Smooth muscle cell (in vitro differentiated cells): ENCODE measurements around the gene PLPPR5. TPM values are rescaled to one million over a fixed set of nuclear protein-coding genes. Genes with fewer than 3 reads are reported as not detected.

Source experiments
- DNase-seq: peaks from one replicate; lab custom pipeline; 2025; ENCODE audit not compliant: unreplicated experiment; lab: John Stamatoyannopoulos, UW
- H2AFZ ChIP-seq: fragments of 200-600 bp; sonication (generic); 2 replicates; pipeline ENCODE4 v1.6.0; 2016; ENCODE audit warnings: antibody characterized with exemption, low read depth, mild to moderate bottlenecking
- H3F3A ChIP-seq: fragments of 200-600 bp; sonication (generic); 2 replicates; pipeline ENCODE4 v1.6.0; 2017; ENCODE audit warnings: antibody characterized with exemption, low read depth
- H3K27ac ChIP-seq: fragments of 200-600 bp; sonication (generic); 2 replicates; pipeline ENCODE4 v1.5.1; 2016; ENCODE audit warnings: low read depth, mild to moderate bottlenecking
- H3K27me3 ChIP-seq: fragments of 200-600 bp; sonication (generic); 2 replicates; pipeline ENCODE4 v1.6.1; 2016; ENCODE audit warnings: low read depth, mild to moderate bottlenecking
- H3K36me3 ChIP-seq: fragments of 200-600 bp; sonication (generic); 2 replicates; pipeline ENCODE4 v1.5.1; 2016; ENCODE audit warnings: low read depth
- H3K4me1 ChIP-seq: fragments of 200-600 bp; sonication (generic); 2 replicates; pipeline ENCODE4 v1.5.1; 2016; ENCODE audit warnings: low read depth
- H3K4me2 ChIP-seq: fragments of 200-600 bp; sonication (generic); 2 replicates; pipeline ENCODE4 v1.6.0; 2016; ENCODE audit warnings: mild to moderate bottlenecking
- H3K4me3 ChIP-seq: fragments of 200-600 bp; sonication (generic); 2 replicates; pipeline ENCODE4 v1.5.1; 2016; ENCODE audit warnings: mild to moderate bottlenecking
- H3K79me2 ChIP-seq: fragments of 200-600 bp; sonication (generic); 2 replicates; pipeline ENCODE4 v1.6.0; 2016; ENCODE audit warnings: low read depth, mild to moderate bottlenecking
- H3K9ac ChIP-seq: fragments of 200-600 bp; sonication (generic); 2 replicates; pipeline ENCODE4 v1.6.0; 2016; ENCODE audit warnings: low read depth
- H3K9me3 ChIP-seq: fragments of 200-600 bp; sonication (generic); replicated peaks from 2 replicates; pipeline ENCODE4 v1.5.1; 2016; ENCODE audit warnings: low read depth
- H4K20me1 ChIP-seq: fragments of 200-600 bp; sonication (generic); 2 replicates; pipeline ENCODE4 v1.6.0; 2016; ENCODE audit warnings: low read depth
- WGBS: methylation state at CpG from one replicate; pipeline ENCODE4 v1.1.7; 2016; ENCODE audit warnings: low lambda C conversion rate; 5-methylcytosine and 5-hydroxymethylcytosine counted together
- polyA plus RNA-seq: library from polyadenylated mRNA; unstranded; fragments of >200 nt; fragmentation: Nextera tagmentation; extraction: Ambion mirVana; gene quantifications from 2 replicates; pipeline ENCODE4 v1.2.1, GENCODE V29; 2016
- total RNA-seq: library from RNA; depleted of rRNA; stranded (reverse); fragments of >200 nt; gene quantifications from 2 replicates; pipeline ENCODE4 v1.2.3, GENCODE V29; 2014
- TF ChIP-seq, protein P1 (sequence below): fragments of 200-600 bp; sonication (generic); IDR thresholded peaks from 2 replicates; pipeline ENCODE4 v1.5.1; 2017; ENCODE audit warnings: borderline replicate concordance, mild to moderate bottlenecking, antibody characterized with exemption; ENCODE audit not compliant: insufficient read depth, poor library complexity, severe bottlenecking

Gene PLPPR5
- total and polyA plus RNA-seq, 2 experiments from 2014 or later: 0.18 to 0.34 TPM

DNA sequence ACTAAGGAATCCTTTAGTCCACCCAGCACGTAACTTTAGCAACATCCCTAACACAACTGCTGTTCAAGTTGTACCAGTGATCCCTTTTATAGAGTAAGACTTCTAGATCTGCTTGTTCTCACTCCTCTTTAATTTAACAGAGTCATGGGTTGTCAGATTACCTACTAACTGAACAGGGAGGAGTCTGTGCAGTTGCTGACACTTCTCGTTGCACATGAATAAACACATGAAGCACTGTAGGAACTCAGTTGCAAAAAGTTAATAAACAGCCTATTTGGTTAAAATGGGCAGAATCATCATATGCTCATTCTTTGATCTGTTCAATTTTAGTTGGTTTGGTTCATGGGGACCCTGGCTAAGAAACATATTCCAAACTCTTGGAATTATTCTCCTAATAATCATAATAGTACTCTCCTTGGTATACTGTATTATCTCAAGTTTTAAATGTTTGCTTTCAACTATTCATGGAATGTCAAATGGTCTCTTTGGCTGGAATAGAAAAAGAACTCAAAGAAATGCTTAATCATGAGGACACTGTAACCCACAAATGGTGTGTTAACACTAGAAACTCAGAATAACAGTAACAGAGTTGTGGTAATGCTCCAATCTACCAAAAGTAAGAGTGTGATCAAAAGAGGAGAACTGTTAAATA is 15.6 kb downstream of the PLPPR5 start:
- no peaks in the 10 kb centered on the region for H3K79me2 ChIP-seq
- H3K36me3 ChIP-seq: no peaks in the 10 kb centered on the region
- H3K4me2 ChIP-seq: no peak overlapping the region
- no peak overlapping the region for H3K9ac ChIP-seq
- H3K4me1 ChIP-seq: no peaks in the 10 kb centered on the region
- H2AFZ ChIP-seq: peak overlapping the region; percentile 50
- TF ChIP-seq, protein P1, sequence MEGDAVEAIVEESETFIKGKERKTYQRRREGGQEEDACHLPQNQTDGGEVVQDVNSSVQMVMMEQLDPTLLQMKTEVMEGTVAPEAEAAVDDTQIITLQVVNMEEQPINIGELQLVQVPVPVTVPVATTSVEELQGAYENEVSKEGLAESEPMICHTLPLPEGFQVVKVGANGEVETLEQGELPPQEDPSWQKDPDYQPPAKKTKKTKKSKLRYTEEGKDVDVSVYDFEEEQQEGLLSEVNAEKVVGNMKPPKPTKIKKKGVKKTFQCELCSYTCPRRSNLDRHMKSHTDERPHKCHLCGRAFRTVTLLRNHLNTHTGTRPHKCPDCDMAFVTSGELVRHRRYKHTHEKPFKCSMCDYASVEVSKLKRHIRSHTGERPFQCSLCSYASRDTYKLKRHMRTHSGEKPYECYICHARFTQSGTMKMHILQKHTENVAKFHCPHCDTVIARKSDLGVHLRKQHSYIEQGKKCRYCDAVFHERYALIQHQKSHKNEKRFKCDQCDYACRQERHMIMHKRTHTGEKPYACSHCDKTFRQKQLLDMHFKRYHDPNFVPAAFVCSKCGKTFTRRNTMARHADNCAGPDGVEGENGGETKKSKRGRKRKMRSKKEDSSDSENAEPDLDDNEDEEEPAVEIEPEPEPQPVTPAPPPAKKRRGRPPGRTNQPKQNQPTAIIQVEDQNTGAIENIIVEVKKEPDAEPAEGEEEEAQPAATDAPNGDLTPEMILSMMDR: no peak
- no peaks in the 10 kb centered on the region for H4K20me1 ChIP-seq
- H3K4me3 ChIP-seq: no peak overlapping the region
- H3F3A ChIP-seq: peaks cover 11% of the 10 kb centered on the region
- no peak overlapping the region for H3K27ac ChIP-seq
- no peaks in the 10 kb centered on the region for H3K27me3 ChIP-seq
- DNase-seq: no peak
- whole genome bisulfite sequencing: 70% methylated on average over 2 of the region's 2 CpGs
- no peaks in the 10 kb centered on the region for H3K9me3 ChIP-seq

DNA sequence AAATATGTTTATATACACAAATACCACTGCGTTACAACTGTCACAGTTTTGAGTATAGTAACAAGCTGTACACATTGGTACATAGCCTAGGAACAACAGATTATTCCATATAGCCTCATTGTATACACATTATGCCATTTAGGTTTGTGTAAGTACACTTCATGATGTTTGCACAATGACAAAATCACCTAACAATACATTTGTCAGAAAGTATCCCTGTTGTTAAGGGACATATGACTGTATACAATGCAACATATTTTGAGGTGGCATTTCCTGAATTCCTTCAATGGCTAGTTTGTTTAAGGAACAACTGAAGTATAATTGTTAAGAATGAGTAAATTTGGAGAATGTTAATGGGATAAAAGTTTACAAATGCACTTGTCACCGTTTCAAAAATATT is 19.0 kb downstream of the PLPPR5 start:
- TF ChIP-seq, protein P1: no peak
- DNase-seq: no peak
- H3K4me3 ChIP-seq: no peak overlapping the region
- H2AFZ ChIP-seq: no peak overlapping the region
- H4K20me1 ChIP-seq: no peaks in the 10 kb centered on the region
- H3K36me3 ChIP-seq: no peaks in the 10 kb centered on the region
- 95% methylated on average over 2 of the region's 2 CpGs for WGBS
- no peak overlapping the region for H3K9ac ChIP-seq
- no peak overlapping the region for H3K27ac ChIP-seq
- no peaks in the 10 kb centered on the region for H3K9me3 ChIP-seq
- H3K4me2 ChIP-seq: no peak overlapping the region
- H3K4me1 ChIP-seq: no peaks in the 10 kb centered on the region
- H3K27me3 ChIP-seq: no peaks in the 10 kb centered on the region
- no peaks in the 10 kb centered on the region for H3K79me2 ChIP-seq
- no peaks in the 10 kb centered on the region for H3F3A ChIP-seq

DNA sequence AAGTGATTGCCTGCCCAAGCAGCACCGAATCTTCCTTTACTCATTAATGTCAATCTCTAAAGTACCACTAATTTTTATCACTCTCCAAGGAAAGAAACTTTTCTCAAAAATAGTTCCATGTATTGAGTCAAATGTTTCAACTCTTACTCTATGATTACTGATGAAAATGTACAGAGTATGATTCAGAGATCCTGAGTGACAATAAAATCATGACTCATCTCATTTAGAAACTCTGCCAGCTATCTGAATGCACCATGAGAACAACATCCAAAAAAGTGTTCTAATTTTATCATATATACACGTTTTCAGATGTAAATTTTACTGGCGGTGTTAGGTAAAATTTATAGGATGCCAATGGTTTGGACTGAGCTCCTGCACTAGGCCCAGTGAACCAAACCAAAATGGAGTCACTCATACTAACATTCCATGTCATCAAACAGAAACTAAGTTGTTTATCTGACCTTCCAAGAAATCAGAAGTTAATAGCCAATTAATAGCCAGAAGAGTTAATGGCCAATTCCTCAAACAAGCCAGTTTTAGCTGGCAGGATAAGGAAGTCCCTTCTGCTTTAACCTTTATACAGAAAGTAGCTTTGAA is 22.6 kb downstream of the PLPPR5 start:
- WGBS: 75% methylated on average over 3 of the region's 3 CpGs
- Histone ChIP-seq H3K4me1 (no peaks in the 10 kb centered on the region), H3F3A (no peaks in the 10 kb centered on the region), H3K79me2 (no peaks in the 10 kb centered on the region), H4K20me1 (no peaks in the 10 kb centered on the region), H3K9ac (no peak overlapping the region), H3K4me3 (no peak overlapping the region), H3K36me3 (no peaks in the 10 kb centered on the region), H3K27me3 (no peaks in the 10 kb centered on the region), H3K9me3 (no peaks in the 10 kb centered on the region), H2AFZ (no peak overlapping the region), H3K4me2 (no peak overlapping the region), H3K27ac (no peak overlapping the region)
- DNase-seq: no peak
- TF ChIP-seq, protein P1: no peak

DNA sequence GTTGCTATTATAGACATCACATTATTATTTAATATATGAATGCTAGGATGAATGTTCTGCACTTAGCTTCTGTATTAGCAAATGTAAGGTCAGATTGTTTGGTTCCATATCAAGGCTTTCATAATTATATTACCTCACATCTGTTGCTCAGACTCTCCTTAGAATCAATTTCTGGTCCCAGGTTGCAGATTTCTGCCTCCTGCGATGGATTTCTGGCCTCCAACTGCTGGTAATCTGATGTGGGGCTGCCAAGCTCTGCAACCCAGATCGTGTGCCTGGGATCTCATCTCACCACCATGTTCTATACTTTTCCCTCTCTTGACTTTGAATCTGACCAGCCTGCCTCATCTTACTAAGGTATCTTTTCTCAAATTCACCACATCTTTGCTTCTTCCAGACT is 25.2 kb downstream of the PLPPR5 start:
- WGBS: 89% methylated on average over 2 of the region's 2 CpGs
- Histone ChIP-seq H3K36me3 (no peaks in the 10 kb centered on the region), H3K4me1 (no peaks in the 10 kb centered on the region), H4K20me1 (no peaks in the 10 kb centered on the region), H3K27me3 (no peaks in the 10 kb centered on the region), H3K4me2 (no peak overlapping the region), H3K79me2 (no peaks in the 10 kb centered on the region), H3K27ac (no peak overlapping the region), H3F3A (no peaks in the 10 kb centered on the region), H3K9me3 (no peaks in the 10 kb centered on the region), H3K4me3 (no peak overlapping the region), H2AFZ (no peak overlapping the region), H3K9ac (no peak overlapping the region)
- TF ChIP-seq, protein P1: no peak
- no peak for DNase-seq
